Measurements from ENCODE around the gene RSPH1. TPM values are rescaled to one million over a fixed set of nuclear protein-coding genes. Genes with fewer than 3 reads are reported as not detected.

Gene RSPH1
- total RNA-seq (2021; fragmentation: NEBNext Ultra II Directional; extraction: Animal tissue kit (Norgen Biotek cat#: 25700)) = not detected
- long read RNA-seq, partial matches to known transcripts = 0 of 1 reads
- long read RNA-seq, other reads (novel, unspliced or antisense) = 1 of 1 reads

DNA sequence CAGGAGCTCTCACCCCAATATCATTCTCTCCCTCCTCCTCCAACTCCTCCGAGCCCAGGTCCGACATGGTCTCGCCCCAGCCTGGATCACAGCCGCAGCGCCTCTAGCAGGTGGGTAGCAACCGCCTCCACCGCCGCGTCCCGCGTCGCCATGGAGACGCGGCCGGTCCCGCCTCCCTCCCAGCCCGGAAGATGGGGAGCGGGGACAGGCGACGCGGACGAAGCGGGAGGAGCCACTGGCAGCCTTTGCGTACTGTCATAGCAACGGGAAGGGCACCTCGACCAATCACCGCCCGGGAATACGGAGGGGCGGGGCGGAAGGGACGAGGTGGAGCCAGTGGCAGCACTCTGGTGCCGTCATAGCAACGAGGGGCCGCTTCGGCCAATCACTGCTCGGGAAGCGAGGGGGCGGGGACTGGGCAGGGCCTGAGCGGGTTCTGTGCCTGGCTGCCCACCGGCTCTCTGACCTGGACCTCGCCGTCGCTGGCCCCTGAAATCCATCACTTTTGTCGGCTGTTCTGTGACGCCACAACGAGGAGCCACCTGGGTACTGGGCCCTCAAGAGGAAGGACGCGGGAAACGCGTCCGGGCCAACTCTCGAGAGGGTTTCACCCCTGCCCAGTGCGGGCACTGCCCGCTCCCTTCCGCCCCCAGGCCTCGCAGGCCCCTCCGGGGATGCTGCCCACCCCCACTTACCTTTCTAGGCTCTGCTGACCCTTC lies at the start of gene RSPH1:
RSPH1 (minus strand) TSS at position 105 of the 719 bp plus-strand sequence; CDS start at position 67, 38 bp downstream.
- no peaks in the 10 kb centered on the region for H3K36me3 Mint-ChIP-seq (ENCODE audit: low read depth)
- peak; percentile 96 for DNase-seq
- peak within 1 kb of the TSS; percentile 58; the same call in 1 of the 2 replicates for H3K27ac Mint-ChIP-seq
- TF ChIP-seq, protein P1, sequence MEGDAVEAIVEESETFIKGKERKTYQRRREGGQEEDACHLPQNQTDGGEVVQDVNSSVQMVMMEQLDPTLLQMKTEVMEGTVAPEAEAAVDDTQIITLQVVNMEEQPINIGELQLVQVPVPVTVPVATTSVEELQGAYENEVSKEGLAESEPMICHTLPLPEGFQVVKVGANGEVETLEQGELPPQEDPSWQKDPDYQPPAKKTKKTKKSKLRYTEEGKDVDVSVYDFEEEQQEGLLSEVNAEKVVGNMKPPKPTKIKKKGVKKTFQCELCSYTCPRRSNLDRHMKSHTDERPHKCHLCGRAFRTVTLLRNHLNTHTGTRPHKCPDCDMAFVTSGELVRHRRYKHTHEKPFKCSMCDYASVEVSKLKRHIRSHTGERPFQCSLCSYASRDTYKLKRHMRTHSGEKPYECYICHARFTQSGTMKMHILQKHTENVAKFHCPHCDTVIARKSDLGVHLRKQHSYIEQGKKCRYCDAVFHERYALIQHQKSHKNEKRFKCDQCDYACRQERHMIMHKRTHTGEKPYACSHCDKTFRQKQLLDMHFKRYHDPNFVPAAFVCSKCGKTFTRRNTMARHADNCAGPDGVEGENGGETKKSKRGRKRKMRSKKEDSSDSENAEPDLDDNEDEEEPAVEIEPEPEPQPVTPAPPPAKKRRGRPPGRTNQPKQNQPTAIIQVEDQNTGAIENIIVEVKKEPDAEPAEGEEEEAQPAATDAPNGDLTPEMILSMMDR (IDR thresholded peaks at IDR 0.05) = no peak
- H3K4me1 Mint-ChIP-seq (ENCODE audit: low read depth) = peaks cover 13% of the 10 kb centered on the region
- peaks cover 20% of the 10 kb centered on the region for H3K27me3 Mint-ChIP-seq (ENCODE audit: insufficient read depth)
- peaks cover under 1% of the 10 kb centered on the region; the same call in 1 of the 2 replicates for H3K9me3 Mint-ChIP-seq
- H3K4me3 Mint-ChIP-seq = peak within 1 kb of the TSS; percentile 90

DNA sequence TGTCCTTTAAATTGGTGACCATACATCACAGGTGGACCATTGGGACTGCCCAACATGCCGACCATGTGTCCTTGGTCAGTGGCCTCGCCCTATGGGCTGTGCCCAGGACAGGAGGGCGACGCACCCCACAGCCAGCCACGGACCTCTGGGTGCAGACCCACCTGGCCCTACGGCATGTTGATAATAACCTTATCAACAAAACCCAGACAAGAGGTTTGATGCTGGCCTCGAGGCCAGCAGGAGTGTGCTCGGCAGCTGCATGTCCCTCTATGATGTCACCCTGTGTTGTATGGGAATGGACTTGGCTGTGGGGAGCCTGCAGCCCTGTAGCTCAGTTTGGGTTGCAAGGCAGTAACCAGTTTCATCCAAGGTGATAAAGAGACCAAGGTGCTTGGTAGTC lies 49.7 kb upstream of the RSPH1 start:
- TF ChIP-seq, protein P1 (IDR thresholded peaks at IDR 0.05) = no peak
- H3K27ac Mint-ChIP-seq = no peak overlapping the region
- no peaks in the 10 kb centered on the region for H3K4me1 Mint-ChIP-seq (ENCODE audit: low read depth)
- no peak for DNase-seq
- H3K27me3 Mint-ChIP-seq (ENCODE audit: insufficient read depth) = peaks cover 2% of the 10 kb centered on the region
- peaks cover 11% of the 10 kb centered on the region for H3K36me3 Mint-ChIP-seq (ENCODE audit: low read depth)
- H3K9me3 Mint-ChIP-seq = peaks cover 59% of the 10 kb centered on the region
- no peak overlapping the region for H3K4me3 Mint-ChIP-seq

DNA sequence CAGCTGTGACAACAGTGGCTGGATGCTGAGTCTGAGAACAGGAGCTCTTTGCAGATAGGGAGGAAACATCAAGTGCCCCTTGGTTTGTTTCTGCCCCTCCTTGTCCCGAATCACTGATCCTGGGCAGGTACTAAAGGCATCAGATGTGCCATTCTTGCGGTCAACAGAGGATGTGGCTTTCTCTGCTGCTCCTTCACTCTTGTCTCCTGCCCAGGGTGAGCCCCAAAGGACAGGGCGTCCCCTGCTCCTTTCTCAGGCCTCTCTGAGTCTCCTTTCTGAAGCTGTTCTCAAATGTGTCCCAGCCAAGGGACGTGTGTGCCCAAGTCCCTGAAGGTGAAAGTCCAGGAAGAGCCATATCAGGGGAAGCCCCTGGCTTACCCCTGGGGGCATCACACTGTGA lies 49.3 kb upstream of the RSPH1 start:
- H3K4me3 Mint-ChIP-seq = no peak overlapping the region
- H3K9me3 Mint-ChIP-seq = peaks cover 63% of the 10 kb centered on the region
- no peaks in the 10 kb centered on the region for H3K4me1 Mint-ChIP-seq (ENCODE audit: low read depth)
- no peak overlapping the region for H3K27ac Mint-ChIP-seq
- peaks cover 11% of the 10 kb centered on the region for H3K36me3 Mint-ChIP-seq (ENCODE audit: low read depth)
- H3K27me3 Mint-ChIP-seq (ENCODE audit: insufficient read depth) = peaks cover 2% of the 10 kb centered on the region
- TF ChIP-seq, protein P1 (IDR thresholded peaks at IDR 0.05) = no peak
- DNase-seq = no peak

DNA sequence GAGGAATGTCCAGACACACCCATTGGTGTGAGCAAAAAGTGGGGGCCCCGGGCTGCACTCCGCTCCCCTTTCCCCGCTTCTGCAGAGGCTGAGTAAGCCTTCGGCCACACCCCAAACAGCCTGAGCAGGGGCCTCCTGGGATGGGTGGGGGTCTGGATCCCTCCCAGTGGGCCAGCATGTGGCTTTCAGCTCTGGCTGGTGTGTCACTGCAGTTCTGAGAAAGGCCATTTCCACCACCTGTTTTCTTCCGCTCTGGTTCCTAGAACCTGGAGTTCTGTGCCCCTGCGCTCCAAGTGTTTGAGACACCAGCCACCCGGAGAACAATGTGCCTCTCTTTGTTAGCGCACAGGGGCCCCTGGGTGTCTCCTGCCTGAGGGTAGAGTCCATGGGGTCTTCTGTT lies 48.5 kb upstream of the RSPH1 start:
- DNase-seq = no peak
- TF ChIP-seq, protein P1 (IDR thresholded peaks at IDR 0.05) = no peak
- peaks cover 11% of the 10 kb centered on the region for H3K36me3 Mint-ChIP-seq (ENCODE audit: low read depth)
- H3K4me3 Mint-ChIP-seq = no peak overlapping the region
- peaks cover 59% of the 10 kb centered on the region for H3K9me3 Mint-ChIP-seq
- H3K27me3 Mint-ChIP-seq (ENCODE audit: insufficient read depth) = peaks cover 2% of the 10 kb centered on the region
- no peaks in the 10 kb centered on the region for H3K4me1 Mint-ChIP-seq (ENCODE audit: low read depth)
- H3K27ac Mint-ChIP-seq = no peak overlapping the region

DNA sequence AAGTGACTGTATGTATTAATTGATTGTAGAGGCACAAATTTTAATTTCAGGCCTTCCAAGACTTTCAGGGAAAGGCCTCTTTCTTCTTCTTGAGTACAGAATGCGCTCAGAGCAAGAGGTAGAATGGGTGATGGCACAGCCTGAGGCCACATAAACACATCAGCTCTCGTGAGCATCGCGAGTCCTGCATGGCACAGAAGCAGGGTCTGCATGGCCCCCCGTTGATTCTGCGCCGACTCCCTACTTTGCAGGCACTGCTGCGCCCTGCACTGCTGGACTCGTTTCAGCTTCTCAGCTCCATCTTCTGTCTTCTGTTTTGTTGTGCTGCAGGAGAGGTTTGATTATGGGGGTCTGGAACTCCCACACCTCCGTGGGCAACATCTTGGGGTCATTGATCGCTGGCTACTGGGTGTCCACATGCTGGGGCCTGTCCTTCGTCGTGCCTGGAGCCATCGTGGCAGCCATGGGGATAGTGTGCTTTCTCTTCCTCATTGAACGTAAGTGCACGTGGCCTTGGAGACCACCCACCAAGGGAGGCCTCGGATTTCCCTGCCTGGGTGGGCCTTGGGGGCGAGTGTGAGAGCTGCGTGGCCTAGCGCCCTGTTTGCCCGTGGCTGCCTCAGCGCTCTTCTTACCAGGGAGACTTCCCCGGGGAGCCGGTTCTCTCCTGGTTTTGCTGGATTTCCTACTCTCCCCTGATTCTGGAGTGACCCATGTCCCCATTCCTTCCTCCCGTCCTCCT lies 47.3 kb upstream of the RSPH1 start:
- H3K27me3 Mint-ChIP-seq (ENCODE audit: insufficient read depth) = peaks cover 4% of the 10 kb centered on the region
- peaks cover 6% of the 10 kb centered on the region for H3K36me3 Mint-ChIP-seq (ENCODE audit: low read depth)
- H3K9me3 Mint-ChIP-seq = peaks cover 48% of the 10 kb centered on the region
- TF ChIP-seq, protein P1 (IDR thresholded peaks at IDR 0.05) = no peak
- no peak overlapping the region for H3K27ac Mint-ChIP-seq
- no peaks in the 10 kb centered on the region for H3K4me1 Mint-ChIP-seq (ENCODE audit: low read depth)
- DNase-seq = no peak
- no peak overlapping the region for H3K4me3 Mint-ChIP-seq
